HG03571 (cell line): ENCODE results near the gene ACTA1.
"Not testable (repeated sequence)": the region's sequence is repeated elsewhere in the genome, so short reads cannot be mapped to it uniquely, and the experiment has no call there.

ENCODE experiments used
- ATAC-seq: cut with Tn5 transposase; IDR thresholded peaks from one replicate; pipeline ENCODE4 v1.9.1; 2021; ENCODE audit not compliant: unreplicated experiment

Gene ACTA1

GRCh38 chr1:229440851-229441537, 7.1 kb upstream of the ACTA1 start:
- ATAC-seq = peak; percentile 98

DNA sequence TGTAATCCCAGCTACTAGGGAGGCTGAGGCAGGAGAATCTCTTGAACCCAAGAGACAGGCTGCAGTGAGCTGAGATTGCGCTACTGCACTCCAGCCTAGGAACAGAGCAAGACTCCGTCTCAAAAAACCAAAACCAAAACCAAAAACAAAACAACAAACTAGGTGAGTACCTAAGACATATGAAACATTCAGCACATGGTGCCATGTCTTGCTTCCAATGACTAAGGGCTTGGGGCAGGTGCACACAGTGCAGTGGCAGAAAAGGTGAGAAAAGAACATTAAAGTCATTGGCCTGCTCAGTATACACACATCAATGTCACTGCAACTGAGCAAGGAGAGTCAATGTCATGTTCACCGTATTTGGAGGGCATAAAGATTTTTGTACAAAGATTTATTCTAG, 4.1 kb upstream of the ACTA1 start:
- ATAC-seq = no peak

DNA sequence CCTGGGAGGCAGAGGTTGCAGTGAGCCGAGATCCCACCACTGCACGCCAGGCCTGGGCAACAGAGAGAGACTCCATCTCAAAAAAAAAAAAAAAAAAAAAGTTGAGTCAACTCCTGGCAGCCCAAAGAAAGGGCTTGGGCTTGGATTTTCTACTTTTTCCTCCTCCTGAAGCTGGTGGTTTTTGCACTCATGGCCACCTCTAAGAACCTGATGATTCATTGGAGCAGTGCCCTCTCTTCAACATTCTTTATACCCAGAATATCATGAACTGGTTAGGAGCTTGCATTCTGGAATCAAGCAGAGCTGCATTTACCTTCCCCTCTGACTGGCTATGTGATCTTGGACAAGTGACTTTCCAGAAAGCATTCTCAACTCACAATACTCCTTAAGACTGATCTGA, 3.5 kb upstream of the ACTA1 start:
- ATAC-seq = no peak

- ATAC-seq = no peak
Observed at GRCh38 chr1:229436201-229436600, 2.3 kb upstream of the ACTA1 start.

GRCh38 chr1:229434641-229435051, 752 bp upstream of the ACTA1 start:
- ATAC-seq = no peak

DNA sequence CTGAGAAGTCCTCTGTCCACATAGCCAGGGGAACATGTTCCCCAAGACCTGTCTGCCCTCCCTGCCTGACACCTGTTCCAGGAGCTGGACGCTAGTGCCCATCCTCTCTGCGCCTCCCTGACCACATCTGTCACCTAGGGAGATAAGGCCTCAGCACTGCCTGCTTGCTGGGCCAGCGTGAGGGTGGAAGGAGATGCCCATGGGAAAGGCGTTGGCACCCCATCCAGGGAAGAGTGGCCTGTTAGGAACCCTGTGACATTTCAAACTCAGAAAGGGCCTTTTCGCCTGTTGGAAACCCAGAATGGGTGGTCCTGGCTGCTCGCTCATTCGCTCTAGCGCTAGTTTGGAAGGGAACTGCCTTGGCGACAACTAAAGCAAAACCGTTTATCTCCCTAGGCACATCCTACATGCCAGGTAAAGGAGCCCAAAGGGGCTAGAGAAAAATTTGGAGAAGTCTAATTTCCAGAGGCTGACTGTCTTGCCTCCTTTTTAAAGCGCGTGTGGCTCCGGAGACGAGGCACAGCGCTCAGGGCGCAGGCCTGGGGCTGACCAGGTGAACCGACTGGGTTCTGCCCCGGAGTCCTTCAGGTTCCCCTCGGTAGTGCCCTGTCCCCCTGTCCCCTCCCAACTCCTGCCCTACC, 410 bp downstream of the ACTA1 start:
- ATAC-seq = no peak

GRCh38 chr1:229432905-229433304, 989 bp downstream of the ACTA1 start:
- ATAC-seq = no peak

DNA sequence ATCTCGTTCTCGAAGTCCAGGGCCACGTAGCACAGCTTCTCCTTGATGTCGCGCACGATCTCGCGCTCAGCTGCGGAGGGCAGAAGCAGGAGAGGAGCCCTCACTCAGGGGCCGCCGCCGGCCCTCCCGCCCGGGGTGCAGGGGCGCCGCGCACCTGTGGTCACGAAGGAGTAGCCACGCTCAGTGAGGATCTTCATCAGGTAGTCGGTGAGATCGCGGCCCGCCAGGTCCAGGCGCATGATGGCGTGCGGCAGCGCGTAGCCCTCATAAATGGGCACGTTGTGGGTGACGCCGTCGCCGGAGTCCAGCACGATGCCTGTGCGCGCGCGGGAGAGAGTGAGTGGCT, 1.8 kb downstream of the ACTA1 start:
- ATAC-seq = no peak

GRCh38 chr1:229431284-229432115, 2.4 kb downstream of the ACTA1 start:
- no peak for ATAC-seq

DNA sequence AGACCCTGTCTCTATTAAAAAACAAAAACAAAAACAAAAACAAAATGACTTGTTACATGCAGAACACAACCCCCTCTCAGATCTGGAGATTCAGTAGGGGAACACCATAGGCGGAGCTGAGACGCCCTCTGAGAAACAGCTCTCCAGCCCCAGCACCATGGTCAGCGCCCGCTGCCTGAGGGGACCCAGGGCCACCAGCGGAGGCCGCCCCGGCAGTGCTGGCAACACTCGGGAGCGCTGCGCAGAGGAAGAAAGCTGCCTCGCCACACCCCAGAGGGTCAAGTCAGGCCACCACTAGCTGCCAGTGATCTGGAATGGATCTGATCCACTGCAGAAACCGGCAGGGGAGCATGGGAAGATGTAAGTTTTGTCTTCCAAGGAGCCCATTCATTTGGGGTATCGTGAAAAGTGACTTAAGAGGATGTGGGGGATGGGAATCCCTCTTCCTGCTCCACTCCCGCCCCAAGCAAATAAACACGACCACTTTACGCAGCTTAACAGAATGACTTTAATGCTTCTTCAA, 3.1 kb downstream of the ACTA1 start:
- no peak for ATAC-seq

- ATAC-seq = no peak
Observed at GRCh38 chr1:229428256-229428655, 5.6 kb downstream of the ACTA1 start.

GRCh38 chr1:229427572-229427971, 6.3 kb downstream of the ACTA1 start:
- no peak for ATAC-seq

DNA sequence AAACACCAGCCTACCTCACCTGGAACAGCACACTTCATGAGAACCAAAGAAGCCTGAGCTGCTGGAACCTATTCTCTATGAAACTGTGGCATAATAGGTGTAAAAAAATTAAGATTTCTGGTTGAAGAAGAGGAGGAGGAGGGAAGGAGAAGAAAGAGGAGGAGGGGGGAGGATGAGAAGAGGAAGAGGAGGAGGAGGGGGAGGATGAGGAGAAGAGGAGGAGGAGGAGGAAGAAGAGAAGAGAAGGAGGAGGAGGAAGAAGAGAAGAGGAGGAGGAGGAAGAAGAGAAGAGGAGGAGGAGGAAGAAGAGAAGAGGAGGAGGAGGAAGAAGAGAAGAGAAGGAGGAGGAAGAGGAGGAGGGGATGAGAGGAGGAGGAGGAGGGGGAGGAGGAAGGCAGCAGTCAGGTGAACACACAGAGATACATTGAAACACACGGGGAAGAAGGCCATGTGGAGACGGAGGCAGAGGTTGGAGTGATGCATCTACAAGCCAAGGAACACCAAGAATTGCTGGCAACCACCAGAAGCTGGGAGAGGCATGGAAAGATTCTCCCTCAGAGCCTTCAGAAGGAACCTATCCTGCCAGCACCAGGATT, 8.2 kb downstream of the ACTA1 start:
- no peak for ATAC-seq

DNA sequence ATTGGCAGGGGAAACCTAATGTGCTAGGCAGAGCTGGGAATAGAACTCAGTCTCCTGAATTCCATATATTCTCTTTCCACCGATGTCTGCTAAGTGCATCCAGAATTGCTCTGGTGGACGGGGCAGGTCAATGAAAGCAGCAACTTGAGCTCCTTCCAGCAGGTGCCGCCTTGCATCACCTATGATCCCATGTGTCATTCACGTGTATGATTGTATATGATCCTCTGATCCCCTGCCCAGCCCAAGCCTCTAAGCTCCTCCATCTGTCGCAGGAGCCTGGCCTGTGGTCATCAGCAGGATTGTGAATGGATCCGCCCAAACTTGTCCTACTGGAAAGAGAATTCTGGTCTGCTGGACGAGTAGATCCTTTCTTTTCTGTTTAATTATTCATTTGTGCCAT, 13.1 kb downstream of the ACTA1 start:
- ATAC-seq = no peak

DNA sequence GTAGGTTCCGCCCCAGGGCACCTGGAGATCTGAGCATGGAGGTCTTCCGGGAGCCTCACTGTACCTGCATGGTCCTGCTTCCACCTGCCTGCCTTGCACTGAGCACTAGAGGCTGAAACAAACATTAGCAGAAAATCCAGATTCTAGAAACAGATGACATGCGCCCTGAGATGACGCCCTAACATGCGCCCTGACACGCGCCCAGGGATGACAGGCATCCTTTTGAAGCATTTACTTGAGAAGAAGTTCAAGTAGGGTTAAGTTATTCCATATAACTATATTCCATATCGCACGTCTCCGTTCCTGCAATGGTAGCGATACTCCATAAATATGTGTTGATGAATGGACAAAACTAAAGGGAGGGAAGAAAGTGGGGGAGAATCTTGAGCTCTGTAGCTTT, 13.7 kb downstream of the ACTA1 start:
- no peak for ATAC-seq

DNA sequence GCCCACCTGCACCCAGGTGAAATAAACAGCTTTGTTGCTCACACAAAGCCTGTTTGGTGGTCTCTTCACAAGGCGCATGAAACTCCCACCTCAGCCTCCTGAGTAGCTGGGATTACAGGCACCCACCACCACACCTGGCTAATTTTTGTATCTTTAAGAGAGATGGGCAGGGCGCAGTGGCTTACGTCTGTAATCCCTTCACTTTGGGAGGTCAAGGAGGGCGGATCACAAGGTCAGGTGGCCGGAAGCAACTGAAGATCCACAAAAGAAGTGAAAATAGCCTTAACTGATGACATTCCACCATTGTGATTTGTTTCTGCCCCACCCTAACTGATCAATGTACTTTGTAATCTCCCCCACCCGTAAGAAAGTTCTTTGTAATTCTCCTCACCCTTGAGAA, 15.3 kb downstream of the ACTA1 start:
- not testable (repeated sequence) for ATAC-seq

DNA sequence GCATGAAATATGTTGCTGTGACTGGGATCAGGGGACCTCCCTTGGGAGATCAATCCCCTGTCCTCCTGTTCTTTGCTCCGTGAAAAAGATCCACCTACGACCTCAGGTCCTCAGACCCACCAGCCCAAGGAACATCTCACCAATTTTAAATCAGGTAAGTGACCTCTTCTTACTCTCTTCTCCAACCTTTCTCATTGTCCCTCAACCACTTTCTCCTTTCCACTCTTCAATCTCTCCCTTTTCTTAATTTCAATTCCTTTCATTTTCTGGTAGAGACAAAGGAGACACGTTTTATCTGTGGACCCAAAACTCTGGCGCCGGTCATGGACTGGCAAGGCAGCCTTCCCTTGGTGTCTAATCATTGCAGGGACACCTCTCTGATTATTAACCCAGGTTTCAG, 21.1 kb downstream of the ACTA1 start:
- not testable (repeated sequence) for ATAC-seq

DNA sequence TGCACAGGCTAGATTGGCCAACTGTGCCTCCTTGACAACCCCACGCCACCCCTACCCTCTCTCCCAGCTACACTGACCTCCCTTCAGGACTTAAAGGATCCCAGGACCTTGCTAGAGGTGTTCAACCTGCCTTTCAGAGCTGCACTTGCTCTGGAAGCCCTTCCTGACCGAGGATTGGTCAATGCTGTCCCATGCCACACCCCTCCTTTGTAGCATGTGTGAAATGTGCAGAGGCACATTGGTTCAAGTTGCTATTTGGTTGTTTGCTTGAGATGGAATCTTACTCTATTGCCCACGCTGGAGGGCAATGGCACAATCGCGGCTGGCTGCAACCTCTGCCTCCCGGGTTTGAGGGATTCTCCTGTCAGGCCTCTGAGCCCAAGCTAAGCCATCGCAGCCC, 21.8 kb downstream of the ACTA1 start:
- ATAC-seq = no peak

DNA sequence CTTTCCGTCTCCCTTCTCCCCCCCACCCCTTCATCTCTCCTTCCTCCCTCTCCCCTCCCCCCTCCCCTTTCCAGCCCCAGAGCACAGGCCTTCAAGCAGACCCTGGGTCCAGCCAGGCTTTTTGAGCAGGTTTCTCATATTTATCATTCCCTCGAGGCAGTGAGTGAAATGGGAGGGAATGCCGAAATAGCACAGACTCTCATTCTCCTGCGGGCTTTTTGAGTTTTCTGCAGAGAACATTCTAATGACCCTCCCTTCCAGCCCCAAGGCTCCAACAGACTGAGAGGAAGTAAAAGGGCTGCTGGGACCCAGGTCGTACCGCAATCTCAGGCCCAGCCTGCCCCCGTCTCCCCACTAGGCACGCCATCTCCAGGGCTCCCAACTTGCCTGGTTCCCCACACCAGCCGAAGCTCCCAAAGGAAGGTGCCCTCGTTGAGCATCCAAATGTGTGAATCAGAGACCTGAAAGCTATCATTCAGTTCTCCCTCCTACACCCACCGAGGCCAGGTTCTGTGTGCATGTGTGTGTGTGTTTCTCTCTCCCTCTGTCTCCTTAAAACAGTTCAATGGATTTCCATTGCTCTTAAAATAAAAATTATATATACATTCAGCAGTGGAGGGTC, 22.3 kb downstream of the ACTA1 start:
- no peak for ATAC-seq

- ATAC-seq = no peak
Observed at GRCh38 chr1:229410692-229411433, 23.0 kb downstream of the ACTA1 start.

- ATAC-seq = no peak
Observed at GRCh38 chr1:229410370-229410691, 23.6 kb downstream of the ACTA1 start.
